ENCODE data around the gene CCDC136.

Gene CCDC136

DNA sequence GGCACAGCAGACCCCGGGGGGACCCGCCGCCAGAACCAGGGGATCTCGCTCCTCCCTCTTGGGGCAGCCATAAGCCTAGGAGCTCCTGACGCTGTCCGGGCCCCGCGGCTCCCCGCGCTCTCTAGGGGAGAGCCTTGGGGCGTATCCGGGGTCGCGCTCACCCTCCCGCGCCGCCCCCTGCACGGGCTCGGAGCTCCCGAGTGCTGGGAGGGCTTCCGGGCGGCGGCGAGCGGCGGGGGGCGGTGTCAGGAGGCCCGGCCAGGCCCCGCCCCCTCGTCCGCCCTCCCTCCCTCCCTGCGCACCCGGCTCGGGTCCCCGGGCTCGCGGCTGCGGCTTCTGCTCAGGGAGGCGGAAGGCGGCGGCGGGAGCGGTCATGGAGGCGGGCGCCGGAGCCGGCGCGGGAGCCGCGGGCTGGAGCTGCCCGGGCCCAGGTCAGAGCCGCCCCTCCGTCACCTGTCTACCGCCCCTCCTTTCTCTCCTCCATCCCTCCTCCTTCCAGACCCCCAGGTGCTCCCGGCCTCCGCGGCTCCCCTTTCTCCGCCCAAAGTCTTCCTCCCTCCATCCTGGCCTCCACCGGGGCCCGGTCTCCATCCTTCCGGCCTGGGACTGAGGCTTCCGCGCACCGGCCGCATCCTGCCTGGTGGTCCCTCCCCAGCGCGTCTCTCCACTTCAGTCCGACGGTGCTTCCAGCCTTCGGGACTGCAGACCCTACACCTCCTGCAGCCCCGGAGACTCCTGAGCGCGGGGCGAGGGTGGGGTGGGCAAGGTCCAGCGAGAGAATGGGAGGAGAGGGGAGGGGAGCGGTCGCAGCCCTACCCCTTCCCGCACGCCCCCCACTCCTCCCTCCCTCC is at the start of gene CCDC136:
CCDC136 (plus strand) TSS at position 848 of the 851 bp plus-strand sequence. CDS start 444 bp downstream, outside the sequence.
- DNase-seq: peak; percentile 45

DNA sequence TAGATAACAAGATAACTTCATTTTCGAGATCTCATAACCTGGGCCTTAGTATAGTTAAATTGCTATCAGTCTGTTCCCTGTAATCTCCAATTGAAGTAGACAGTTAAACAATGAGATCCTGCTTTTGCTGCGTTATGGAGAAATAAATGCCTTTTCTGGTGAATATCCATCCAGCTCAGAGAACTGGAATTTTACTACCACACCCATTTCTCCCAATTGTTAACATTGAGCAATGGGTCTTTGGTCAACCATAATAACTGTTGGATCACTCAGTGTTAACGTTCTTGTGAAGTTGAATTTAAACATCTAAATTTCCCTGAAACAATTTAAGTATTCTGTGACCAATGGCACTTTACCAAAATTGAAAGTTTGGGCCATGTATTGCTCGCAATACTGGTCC is 49.6 kb upstream of the CCDC136 start:
- no peak for DNase-seq

DNA sequence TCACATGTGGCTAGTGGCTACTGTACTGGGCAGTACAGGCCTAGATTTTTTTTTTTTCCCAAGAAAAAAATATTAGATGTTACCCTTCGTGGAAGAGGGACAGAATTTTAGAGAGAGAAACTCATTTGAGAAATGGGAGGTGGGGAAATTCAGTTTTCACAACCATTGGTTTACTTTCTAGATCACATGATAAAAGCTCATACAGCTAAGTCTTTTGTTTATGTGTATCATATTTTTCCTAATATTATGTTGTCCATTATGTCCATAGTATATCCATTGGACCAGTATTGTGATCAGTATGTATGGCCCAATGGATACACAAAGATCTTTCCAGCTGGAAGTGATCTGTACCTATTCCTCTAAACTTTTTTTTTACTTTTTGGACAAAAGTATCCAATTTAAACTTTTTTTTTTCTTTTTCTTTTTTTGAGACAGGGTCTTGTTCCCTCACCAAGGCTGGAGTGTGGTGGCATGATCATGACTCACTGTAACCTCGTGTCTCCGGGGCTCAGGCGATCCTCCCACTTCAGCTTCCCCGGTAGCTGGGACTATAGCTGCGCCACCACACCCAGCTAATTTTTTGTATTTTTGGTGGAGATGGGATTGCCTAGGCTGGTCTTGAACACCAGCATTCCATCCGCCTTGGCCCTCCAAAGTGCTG is 48.5 kb upstream of the CCDC136 start:
- peak; percentile 4 for DNase-seq

DNA sequence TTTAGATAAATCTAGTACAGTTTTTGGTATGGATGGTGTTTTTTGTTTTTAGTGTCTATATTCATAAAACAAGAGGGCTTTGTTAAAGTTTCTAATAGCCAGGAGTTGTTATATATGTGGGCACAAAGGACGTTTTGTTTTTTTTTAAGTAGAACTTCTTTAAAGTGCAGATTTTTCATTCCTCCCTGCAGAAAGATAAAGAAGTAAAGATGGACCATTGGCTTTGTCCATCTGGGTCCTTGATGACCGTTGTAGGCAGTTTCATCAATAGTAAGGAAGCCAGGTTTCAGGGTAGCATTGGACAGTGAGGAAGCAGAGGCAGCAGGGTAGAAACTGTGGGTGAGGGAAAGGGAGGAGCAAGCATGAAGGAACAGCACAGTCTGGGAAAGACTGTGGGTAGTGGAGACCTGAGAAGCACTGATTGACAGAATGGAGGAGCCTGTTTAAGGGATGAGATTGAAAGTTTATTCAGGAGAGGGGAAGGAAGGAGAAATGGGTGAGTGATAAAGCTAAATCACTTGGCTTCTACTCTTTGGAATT is 47.3 kb upstream of the CCDC136 start:
- DNase-seq: no peak

DNA sequence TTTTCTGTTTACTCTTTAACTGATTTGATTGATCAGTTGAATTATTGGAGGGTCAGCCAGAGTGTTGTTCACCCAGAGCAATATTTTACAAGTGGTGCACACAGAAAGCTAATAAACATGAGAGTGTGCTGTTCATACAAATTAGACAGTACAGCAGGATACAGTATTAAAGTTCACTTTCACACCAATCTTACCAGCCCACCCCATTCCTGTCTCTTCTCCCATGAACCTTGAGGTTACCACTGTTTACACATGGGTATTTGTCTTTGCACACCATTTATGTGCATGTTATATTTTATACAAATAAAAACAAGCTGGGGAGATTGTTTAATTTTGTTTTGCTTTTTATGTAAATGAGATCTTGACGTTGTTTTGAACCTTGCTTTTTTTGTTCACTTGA is 46.1 kb upstream of the CCDC136 start:
- no peak for DNase-seq

DNA sequence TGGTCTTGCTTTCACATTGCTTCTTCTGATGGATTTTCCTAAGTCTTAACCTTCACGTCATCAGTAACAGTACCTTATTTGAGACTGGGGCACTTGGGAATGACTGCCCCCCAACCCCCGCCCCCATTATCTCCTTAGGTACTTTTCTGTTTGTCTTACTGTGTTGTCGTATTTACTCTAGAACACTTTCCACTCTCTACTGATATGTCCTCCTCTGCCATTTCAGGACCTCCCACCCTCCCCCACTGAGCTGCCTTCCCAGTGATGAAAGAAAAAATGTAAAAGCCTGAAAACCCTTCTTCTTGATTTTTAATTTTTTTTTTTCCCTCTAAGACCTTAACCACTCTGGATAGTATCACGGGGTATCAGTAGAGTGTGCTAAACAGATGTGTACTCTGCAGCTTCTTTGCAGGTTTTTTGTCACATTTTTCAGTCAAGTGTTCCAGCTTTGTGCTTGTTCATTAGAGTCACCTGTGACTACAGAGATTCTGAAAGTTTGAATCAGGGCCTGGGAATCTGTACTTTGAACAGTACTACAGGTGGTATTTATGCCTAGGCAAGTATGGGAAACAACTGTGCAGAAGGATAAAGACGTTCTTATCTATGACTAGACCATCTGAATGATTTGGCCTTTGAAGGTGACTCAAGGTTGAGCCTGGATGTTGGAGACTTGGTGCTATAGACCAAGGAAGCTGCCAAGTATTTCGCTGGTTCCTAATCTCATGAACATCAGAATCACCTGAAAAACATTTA is 44.3 kb upstream of the CCDC136 start:
- DNase-seq: no peak

DNA sequence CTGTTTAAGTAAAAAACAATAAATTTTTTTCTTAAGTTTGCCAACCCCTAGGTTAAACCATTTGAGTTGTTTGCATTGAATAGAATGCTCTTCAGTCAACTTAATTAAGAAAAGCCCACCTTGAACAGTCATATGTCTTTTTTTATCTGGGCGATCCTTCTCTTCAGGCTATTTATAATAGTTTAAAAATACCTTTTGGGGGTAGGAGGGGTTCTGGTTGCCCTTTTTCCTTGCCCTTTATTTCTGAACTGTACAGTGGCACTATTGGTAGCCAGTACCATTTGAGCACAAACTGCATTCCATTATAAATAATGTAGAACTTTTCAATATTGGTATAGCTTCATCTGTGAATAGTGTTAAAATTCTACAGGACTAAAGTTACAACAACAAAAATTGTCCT is 39.5 kb upstream of the CCDC136 start:
- no peak for DNase-seq

DNA sequence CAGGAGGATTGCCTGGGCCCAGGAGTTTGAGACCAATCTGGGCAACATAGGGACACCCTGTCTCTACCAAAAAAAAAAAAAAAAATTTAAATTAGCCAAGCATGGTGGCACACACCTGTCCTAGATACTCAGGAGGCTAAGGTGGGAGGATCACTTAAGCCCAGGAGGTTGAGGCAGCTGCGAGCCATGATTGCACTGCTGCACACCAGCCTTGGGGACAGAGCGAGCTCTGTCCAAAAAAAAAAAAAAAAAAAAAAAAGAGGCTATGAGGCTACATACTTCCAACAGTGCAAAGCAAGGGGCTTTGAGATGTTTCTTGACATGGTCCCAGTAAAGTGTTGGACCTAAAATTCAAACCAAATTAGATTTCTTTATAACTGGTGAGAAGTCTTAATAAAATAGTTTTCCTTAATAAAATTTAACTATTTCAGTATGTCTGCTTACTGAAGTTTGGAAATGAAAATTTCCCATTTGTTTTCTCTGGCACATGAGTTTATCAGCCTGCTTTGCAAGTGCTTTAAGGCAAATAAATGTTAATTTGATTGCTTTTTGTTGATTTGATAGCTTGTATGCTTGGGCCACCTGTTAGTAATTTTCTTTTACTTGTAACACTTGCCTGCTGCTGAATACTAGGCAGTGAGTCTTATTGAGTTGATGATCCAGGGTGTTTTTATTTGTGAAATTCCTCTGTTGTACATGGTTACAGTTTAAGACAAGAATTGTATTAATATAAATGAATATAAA is 36.5 kb upstream of the CCDC136 start:
- no peak for DNase-seq

DNA sequence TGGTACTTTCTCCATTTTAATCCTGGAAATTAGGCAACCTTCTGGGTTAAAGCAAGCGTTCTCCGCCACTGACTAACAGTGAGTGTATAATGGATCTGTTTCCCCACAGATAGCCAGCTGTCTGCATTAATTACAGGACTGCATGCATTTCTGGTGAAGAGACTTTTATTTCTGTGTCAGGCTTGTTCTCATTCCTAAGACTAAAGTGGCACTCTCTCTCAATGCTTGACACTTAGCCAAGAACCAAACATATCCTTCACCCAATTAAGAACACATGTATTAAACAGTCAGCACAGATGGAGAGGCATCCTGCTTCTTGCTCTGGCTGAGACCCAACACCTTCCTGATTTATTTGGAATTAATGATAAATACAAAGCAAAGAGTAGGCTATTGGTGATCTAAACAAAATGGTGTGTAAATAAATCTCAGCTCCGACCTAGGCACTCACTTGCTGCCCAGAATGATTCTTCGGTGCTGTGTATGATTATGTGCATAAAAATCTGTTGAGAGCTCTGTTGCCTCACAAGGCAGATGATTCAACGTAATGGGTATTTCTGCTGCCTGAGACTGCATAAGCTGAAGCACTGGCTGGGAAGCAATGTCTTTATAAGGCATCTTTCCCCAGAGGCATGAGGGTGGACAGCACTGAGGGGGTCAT is 35.8 kb upstream of the CCDC136 start:
- DNase-seq: no peak

DNA sequence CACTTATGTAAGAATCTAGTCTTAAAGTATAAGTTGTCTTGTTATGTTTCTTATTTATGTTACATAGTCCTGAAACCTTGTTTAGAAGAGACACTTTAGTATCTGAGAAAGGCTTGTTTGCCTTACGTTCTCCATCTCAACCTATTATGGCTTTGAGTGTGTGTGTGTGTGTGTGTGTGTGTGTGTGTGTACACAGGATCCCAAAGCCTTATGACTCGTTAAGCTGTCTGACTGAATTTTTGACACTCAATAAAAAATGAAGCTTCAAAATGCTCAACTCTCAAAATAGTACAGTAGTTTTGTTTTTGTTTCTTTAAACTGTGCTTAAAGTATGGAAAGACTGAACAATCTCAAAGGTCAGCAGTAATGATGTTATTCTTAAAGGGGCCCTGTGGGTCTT is 34.6 kb upstream of the CCDC136 start:
- DNase-seq: no peak

DNA sequence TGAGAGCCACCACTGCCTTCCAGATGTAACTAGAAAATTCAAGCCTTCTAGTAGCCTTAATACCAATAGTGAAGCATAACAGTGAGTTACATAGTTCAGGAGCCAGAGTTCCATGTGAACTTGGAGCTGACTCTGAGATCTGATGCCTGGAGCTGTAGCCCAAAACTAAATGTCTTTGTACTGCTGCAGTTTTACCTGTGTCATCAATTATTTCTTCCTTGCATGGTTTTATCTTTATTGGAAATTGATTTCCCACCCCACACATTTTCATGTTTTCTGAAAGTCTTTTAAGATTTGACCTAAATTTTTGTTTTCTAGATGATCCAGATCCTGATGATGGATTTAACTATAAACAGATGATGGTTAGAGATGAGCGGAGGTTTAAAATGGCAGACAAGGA is 33.2 kb upstream of the CCDC136 start:
- DNase-seq: no peak

DNA sequence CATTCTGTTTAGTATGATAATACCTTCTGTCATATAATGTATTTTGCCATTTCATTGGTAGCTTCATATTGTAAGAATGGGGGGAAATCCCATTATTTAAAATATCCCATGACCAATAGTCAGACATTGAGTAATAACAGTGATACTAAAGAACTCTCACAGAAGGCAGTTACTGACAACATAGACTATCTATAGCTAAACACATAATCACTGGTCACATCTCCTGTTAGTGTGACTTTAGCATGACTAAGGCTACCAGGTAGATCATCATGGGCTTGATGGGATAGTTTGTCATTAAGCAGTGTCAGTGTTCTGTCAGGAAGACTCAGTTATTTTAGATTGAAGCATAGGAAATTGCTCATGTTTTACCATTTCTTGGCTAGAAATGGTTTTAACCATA is 32.5 kb upstream of the CCDC136 start:
- no peak for DNase-seq

DNA sequence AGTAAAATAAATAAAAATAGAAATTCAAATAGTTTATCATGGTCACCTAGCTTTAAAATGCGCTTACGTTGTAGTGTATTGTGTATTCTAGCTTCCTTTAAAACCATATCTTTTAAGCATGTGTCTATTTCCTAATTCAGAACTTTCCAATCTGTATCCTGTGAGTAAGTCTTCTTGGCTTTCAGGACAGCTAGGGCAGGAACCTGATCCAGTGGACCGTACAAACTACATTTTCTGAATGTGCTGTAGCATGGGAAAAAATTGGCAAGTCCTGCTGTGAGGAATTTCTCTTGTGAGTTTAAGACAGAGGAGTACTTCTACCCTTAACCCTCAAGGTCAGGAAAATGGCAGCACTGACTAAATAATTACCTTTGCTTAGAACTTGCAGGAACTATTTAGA is 28.2 kb upstream of the CCDC136 start:
- DNase-seq: no peak

DNA sequence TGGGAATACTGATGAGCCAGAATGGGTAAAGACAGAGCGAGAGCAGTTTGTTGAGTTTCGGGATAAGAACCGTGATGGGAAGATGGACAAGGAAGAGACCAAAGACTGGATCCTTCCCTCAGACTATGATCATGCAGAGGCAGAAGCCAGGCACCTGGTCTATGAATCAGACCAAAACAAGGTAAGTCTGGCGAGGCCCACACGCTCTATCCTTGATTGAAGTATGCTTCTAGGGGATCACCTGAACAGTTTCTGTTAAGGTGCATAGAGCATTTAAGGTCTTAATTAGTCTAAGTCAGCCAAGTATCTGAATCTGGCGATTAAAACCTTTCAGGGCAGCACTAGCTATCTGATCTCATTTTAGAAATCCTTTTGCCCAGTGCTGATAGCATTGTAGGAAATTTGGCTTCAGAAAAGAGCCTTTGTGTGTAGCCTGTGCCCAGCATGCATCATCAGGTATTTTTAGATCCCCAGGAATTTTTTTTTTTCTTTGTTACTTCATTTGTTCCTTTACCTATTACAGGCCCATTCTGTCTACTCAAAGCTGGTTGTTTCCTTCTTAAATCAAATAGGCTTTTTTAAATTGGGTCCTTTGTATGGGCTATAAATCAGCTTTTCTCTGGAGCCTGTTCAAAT is 24.2 kb upstream of the CCDC136 start:
- DNase-seq: no peak

DNA sequence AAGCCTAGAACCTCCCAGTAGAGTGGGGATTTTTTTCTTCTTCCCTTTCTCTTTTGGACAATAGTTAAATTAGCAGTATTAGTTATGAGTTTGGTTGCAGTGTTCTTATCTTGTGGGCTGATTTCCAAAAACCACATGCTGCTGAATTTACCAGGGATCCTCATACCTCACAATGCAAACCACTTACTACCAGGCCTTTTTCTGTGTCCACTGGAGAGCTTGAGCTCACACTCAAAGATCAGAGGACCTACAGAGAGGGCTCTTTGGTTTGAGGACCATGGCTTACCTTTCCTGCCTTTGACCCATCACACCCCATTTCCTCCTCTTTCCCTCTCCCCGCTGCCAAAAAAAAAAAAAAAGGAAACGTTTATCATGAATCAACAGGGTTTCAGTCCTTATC is 21.5 kb upstream of the CCDC136 start:
- no peak for DNase-seq

DNA sequence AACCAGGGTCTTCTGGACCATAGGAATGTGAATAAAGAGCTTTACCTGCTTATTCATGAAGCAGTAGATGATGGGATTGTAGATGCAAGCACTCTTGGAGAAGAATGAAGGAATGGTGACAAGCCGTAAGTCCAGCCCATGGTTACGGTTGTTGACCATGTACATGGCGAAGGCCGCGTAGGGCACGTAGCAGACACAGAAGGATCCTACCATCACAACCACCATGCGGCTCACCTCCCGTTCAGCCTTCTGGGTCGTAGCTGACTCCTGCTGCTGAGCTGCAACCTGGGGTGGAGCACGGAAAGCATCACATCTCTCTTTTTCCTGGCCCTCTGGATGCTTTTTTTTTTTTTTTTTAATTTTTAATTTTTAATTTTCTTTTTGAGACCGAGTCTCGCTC is 18.2 kb upstream of the CCDC136 start:
- DNase-seq: no peak

DNA sequence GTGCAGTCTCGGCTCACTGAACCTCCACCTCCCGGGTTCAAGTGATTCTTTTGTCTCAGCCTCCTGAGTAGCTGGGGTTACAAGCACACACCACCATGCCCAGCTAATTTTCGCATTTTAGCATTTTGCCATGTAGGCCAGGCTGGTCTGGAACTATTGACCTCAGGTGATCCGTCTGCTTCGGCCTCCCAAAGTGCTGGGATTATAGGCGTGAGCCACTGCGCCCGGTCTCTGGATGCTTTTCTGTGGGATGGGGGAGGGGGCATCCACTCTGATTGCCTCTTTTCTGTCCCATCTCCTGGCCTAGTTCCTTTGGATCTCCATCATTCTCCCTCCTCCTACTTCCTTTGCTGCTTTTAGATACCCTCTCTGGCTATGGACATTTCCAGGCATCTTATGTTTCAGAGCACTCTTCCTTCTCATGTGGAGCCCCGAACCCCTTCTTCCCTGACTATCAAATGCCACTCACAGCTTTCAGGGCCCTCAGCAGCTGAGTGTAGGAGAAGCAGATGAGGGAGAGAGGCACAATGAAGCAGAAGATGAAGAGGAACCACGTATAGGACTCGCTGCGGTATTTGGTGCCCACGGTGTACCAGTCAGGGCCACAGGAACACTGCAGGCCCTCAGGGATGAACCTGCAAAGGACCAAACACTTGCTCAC is 17.6 kb upstream of the CCDC136 start:
- no peak for DNase-seq

DNA sequence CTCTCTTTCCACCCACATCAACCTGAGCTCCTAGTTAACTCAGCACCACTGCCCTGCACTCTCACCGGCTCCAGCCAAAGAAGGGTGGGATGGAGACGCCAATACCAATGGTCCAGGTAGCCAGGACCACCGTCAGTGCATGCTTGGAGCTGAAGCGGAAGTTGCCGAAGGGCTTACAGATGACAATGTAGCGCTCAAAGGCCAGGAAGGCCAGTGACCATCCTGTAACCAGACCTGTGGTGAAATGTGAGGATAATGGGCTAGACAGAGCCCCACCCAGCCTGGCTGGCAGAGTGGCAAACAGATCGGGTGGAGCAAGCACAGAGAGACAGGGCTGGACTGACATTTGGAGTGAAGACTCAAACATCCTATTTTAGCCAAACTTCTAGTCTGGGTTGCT is 16.8 kb upstream of the CCDC136 start:
- no peak for DNase-seq

DNA sequence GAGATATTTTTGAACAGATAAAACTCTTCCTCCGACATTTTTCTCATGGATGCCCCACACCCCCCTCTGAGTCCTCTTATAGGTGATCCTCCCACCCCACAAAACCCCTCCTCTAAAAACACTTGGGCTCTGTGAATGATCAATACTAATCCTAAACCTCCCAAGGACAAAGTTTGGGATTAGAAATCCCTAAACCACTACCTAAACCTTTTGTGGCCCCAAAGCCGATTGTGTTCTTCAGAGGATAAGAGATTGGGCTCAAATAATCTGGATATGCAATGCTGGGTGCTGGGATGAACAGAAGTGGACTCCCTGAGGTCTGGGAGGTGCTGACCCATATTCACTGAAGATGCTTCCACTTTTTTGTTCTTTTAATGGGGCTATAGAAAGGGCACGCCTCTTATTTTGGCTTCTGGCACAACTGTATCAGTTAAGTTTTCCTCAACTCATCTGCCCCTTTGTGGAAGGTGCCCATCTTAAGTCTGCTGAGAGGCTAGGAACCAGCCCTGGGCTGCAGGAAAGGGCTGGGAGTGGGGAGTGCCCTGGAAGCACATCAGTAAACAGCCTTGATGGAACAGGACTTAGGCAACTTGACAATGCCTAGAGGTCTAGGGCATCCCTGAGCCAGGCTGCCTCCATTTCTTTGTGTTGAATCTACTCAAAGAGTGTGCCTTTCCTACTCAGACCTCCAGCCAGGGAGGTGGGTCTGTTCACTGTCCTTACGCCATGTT is 15.9 kb upstream of the CCDC136 start, which contains the start of gene OPN1SW:
OPN1SW (minus strand) TSS at position 51 of the 731 bp plus-strand sequence; CDS start at position 38, 13 bp downstream.
- no peak for DNase-seq

Data from MV-4-11 (cell line).